Sigmoid colon (tissue), 7 donors: ENCODE measurements around the gene MYO9A. TPM values are rescaled to one million over a fixed set of nuclear protein-coding genes. Genes with fewer than 3 reads are reported as not detected.

ENCODE experiments used
- DNase-seq: peaks from one replicate; pipeline ENCODE4 v3.0.0-alpha.2; 2019
- H3K27ac ChIP-seq, 4 donors: fragments of 200-600 bp; sonication (generic); one replicate each; pipeline ENCODE4 v1.5.1; 2016 to 2019; ENCODE audit warnings: mild to moderate bottlenecking in 1 of 4
- H3K27me3 ChIP-seq, 3 donors: fragments of 200-600 bp; sonication (generic); one replicate each; pipeline ENCODE4 v1.5.1; 2019; ENCODE audit warnings: mild to moderate bottlenecking in 1 of 3
- H3K36me3 ChIP-seq, 4 donors: fragments of 200-600 bp; sonication (generic); one replicate each; pipeline ENCODE4 v1.5.1; 2016 to 2019
- H3K4me1 ChIP-seq, 4 donors: fragments of 200-600 bp; sonication (generic); one replicate each; pipeline ENCODE4 v1.5.1; 2017 to 2019
- H3K4me3 ChIP-seq, 4 donors: fragments of 200-600 bp; sonication (generic); one replicate each; pipeline ENCODE4 v1.5.1; 2017 to 2019; ENCODE audit warnings: mild to moderate bottlenecking in 2 of 4, moderate library complexity in 1 of 4
- H3K9me3 ChIP-seq, 4 donors: fragments of 200-600 bp in 3 of 4; sonication (generic) in 3 of 4; one replicate each; pipeline versions ENCODE4 v1.5.1 to v1.6.1; 2013 to 2019
- CTCF ChIP-seq, 4 experiments: fragments of 450-650 bp in 3 of 4; fragments of 200-600 bp in 1 of 4; IDR thresholded peaks; one replicate each; pipeline ENCODE4 v1.5.1; 2016 to 2019; ENCODE audit warnings: antibody characterized with exemption in 4 of 4, mild to moderate bottlenecking in 3 of 4, moderate library complexity in 2 of 4
- EP300 ChIP-seq, 4 donors: sonication (generic); formaldehyde crosslinking; IDR thresholded peaks; one replicate each; pipeline ENCODE4 v1.6.1; 2017; ENCODE audit warnings: antibody characterized with exemption in 4 of 4
- POLR2A ChIP-seq, 2 donors: fragments of 450-650 bp; IDR thresholded peaks; one replicate each; pipeline ENCODE4 v1.6.1; 2016; ENCODE audit warnings: antibody characterized with exemption in 2 of 2, mild to moderate bottlenecking in 2 of 2, moderate library complexity in 2 of 2
- POLR2AphosphoS5 ChIP-seq, 4 donors: sonication (generic); formaldehyde crosslinking; IDR thresholded peaks; one replicate each; pipeline ENCODE4 v1.6.1; 2017; ENCODE audit warnings: antibody characterized with exemption in 4 of 4
- WGBS, 2 donors: extraction: QIAGEN DNeasy Blood & Tissue Kit; methylation state at CpG; one replicate each; pipeline ENCODE4 v1.1.7; 2013; 5-methylcytosine and 5-hydroxymethylcytosine counted together
- intact Hi-C: fragments of 100-400 bp; cut with DNase I; formaldehyde crosslinking; loops from one replicate; pipeline ENCODE4 v1.15.1; 2023
- polyA plus RNA-seq, 3 donors: library from polyadenylated mRNA; stranded (reverse); fragments of 200-250 nt; gene quantifications; one replicate each; pipeline ENCODE4 v1.2.3, GENCODE V29; 2013
- total RNA-seq, 4 donors: library from RNA; depleted of rRNA; stranded (reverse); fragments of >200 nt; gene quantifications; one replicate each; pipeline ENCODE4 v1.1.0, GENCODE V29; 2016
- donor health status: healthy with polysubstance abuse.
- donor health status: Bipolar disorder and iron deficiency.
- donor health status: healthy.

Gene MYO9A, protein sequence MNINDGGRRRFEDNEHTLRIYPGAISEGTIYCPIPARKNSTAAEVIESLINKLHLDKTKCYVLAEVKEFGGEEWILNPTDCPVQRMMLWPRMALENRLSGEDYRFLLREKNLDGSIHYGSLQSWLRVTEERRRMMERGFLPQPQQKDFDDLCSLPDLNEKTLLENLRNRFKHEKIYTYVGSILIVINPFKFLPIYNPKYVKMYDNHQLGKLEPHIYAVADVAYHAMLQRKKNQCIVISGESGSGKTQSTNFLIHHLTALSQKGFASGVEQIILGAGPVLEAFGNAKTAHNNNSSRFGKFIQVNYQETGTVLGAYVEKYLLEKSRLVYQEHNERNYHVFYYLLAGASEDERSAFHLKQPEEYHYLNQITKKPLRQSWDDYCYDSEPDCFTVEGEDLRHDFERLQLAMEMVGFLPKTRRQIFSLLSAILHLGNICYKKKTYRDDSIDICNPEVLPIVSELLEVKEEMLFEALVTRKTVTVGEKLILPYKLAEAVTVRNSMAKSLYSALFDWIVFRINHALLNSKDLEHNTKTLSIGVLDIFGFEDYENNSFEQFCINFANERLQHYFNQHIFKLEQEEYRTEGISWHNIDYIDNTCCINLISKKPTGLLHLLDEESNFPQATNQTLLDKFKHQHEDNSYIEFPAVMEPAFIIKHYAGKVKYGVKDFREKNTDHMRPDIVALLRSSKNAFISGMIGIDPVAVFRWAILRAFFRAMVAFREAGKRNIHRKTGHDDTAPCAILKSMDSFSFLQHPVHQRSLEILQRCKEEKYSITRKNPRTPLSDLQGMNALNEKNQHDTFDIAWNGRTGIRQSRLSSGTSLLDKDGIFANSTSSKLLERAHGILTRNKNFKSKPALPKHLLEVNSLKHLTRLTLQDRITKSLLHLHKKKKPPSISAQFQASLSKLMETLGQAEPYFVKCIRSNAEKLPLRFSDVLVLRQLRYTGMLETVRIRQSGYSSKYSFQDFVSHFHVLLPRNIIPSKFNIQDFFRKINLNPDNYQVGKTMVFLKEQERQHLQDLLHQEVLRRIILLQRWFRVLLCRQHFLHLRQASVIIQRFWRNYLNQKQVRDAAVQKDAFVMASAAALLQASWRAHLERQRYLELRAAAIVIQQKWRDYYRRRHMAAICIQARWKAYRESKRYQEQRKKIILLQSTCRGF (N-terminal part only)
- total RNA-seq: 10 to 100 TPM; 55.8 to 80.0 (median 62.8) TPM
- polyA plus RNA-seq: 1 to 10 TPM; 3.0 to 7.1 (median 3.0) TPM

DNA sequence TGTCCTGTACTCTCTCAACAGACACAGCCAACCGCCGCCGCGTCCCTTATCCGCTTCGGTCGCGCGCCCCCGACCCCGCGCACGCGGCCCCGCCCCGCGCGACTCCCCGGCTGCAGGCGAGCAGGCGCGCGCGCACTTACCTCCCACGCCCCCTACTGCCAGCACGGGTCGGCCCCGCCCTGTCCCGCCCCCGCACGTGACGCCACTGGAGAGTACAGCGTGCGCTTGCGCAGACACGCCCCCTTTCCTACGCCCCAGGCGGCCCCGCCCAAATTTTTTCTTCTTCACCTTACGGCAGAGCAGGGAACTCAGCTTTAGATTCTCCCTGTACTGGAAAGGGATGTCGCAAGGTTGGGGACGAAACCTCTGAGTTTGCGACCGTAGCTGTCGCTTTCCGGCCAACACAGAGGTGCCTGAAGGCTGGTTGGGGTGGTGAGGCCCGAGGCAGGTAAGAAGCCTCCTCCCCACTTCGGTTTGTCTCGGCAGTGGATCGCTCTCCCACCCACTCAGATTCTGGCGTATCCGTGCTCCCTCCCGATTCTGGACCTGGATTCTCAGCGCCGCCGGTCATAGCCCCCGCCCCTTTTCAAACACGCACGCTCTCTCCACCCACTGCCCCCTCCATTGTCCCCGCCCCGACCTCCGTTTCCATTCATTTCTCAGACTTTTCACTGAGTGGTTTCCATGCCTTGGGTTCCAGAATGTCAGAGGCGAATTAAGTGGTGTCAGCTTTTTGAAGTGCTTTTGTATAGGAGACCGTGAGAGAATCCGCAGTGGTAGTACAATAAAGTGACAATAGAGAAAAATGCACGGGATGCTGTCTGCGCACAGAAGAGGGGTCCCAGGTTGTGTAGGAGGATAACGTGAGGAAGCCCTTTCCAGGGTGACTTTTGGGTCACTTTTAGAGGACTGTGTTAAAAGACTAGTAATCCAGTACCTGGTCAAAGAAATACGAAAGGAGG lies at the start of gene MYO9A, which contains the start of gene SENP8:
Gene MYO9A (minus strand): TSS at position 134 of the 962 bp plus-strand sequence. CDS start 71,587 bp downstream, outside the sequence.
Gene SENP8 (plus strand): TSS at position 387 of the 962 bp plus-strand sequence. CDS start 21,221 bp downstream, outside the sequence.
- Histone ChIP-seq H3K27me3 (no peaks in the 10 kb centered on the region), H3K4me3 (peak within 1 kb of the TSS; percentile 71 to 93 (median 80)), H3K27ac (peak within 1 kb of the TSS; percentile 92 to 98 (median 94)), H3K9me3 (no peaks in the 10 kb centered on the region), H3K36me3 (no peaks in the 10 kb centered on the region), H3K4me1 (peaks cover 0 to 43% (median 36%) of the 10 kb centered on the region in 4 donors)
- TF ChIP-seq EP300 (IDR thresholded peaks at IDR 0.05) (peak in 1 of 4 donors; percentile 10), POLR2AphosphoS5 (IDR thresholded peaks at IDR 0.05) (peak; percentile 5 to 94 (median 70)), POLR2A (IDR thresholded peaks at IDR 0.05) (no peak)
- 1% methylated on average over 69 of the region's 69 CpGs for WGBS, 2 donors
- peak; percentile 98 for DNase-seq
- intact Hi-C loops: loop anchor here (5.0 kb wide), 3 partner anchors 154 to 664 kb away; partner anchors contain the start of genes ADPGK, ARIH1 and PARP6

GRCh38 chr15:72167445-72167844 lies 49.5 kb upstream of the MYO9A start:
- H3K9me3 ChIP-seq: no peaks in the 10 kb centered on the region
- H3K4me1 ChIP-seq: no peaks in the 10 kb centered on the region
- intact Hi-C loops: no loop called here
- no peaks in the 10 kb centered on the region for H3K27me3 ChIP-seq
- H3K27ac ChIP-seq: no peak overlapping the region
- no peak overlapping the region for H3K4me3 ChIP-seq
- H3K36me3 ChIP-seq: no peaks in the 10 kb centered on the region
- no peak for DNase-seq
- WGBS, 2 donors: 76 to 77% methylated on average over 6 of the region's 6 CpGs
- TF ChIP-seq POLR2A (IDR thresholded peaks at IDR 0.05) (no peak), CTCF (IDR thresholded peaks at IDR 0.05) (no peak), EP300 (IDR thresholded peaks at IDR 0.05) (no peak), POLR2AphosphoS5 (IDR thresholded peaks at IDR 0.05) (no peak)

- 94 to 95% methylated on average over 5 of the region's 5 CpGs for WGBS, 2 donors
- Histone ChIP-seq H3K36me3 (no peaks in the 10 kb centered on the region), H3K27me3 (no peaks in the 10 kb centered on the region), H3K27ac (no peak overlapping the region), H3K9me3 (no peaks in the 10 kb centered on the region), H3K4me1 (no peaks in the 10 kb centered on the region), H3K4me3 (no peak overlapping the region)
- TF ChIP-seq POLR2A (IDR thresholded peaks at IDR 0.05): no peak
- no peak for DNase-seq
- intact Hi-C loops: no loop called here
Measured at GRCh38 chr15:72166716-72167417, 48.9 kb upstream of the MYO9A start.

GRCh38 chr15:72163719-72164118 lies 45.8 kb upstream of the MYO9A start:
- intact Hi-C loops: no loop called here
- Histone ChIP-seq H3K27ac (no peak overlapping the region), H3K27me3 (no peaks in the 10 kb centered on the region), H3K4me1 (peaks cover 0 to 4% (median 0%) of the 10 kb centered on the region in 4 donors), H3K36me3 (no peaks in the 10 kb centered on the region), H3K4me3 (no peak overlapping the region), H3K9me3 (no peaks in the 10 kb centered on the region)
- DNase-seq: no peak
- 83 to 86% methylated on average over 4 of the region's 4 CpGs for WGBS, 2 donors
- TF ChIP-seq POLR2AphosphoS5 (IDR thresholded peaks at IDR 0.05): no peak
- no peak for TF ChIP-seq EP300 (IDR thresholded peaks at IDR 0.05)
- TF ChIP-seq CTCF (IDR thresholded peaks at IDR 0.05): no peak
- TF ChIP-seq POLR2A (IDR thresholded peaks at IDR 0.05): no peak
